ENCODE measurements around the gene UBE2J2.

DNA sequence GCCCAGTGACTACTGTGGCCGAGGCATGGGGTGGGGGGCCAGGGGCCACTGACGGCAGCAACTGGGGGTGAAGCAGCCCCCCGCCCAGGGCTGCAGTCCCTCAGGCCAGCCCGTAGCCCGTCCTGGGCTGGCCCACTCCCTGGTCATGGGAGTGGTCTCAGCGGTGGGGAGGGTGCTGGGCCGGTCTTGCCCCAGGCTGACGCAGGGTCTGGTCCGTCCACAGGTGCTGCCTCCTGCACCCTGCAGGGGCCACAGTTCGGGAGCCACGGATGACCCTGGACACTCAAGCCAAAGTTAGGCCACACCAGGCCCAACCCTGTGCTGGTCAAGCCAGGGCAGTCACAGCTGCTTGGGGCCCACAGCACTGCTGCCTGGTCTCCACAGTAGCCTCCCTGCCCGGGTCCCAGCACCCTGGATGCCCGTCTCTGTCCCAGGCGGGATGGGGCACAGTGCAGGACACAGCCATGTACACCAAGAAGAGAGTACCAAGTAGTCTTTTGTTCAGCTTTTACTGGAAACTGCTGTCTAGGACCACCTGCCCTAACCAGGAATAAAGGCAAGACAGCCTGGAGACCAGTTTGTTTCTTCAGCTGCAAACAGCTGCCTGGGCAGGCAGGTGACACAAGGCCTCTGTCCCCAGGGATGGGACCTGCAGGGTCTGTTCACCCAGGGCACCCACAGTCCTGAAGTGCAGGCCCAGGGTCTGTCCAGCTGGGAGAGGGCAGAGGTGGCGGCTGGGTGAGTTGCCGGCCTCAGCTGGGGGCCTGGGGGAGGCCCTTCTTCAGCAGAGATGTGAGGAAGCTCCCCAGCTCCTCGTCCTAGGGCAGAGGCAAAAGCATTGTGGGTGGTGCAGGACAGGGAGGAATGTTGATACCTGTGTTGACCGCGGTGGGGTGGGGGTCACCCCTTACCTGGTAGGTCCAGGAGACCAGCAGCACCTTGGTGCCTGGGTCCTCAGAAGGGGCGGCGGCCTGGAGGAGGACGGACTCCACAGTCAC, 37.8 kb upstream of the UBE2J2 start:
- TF ChIP-seq POLR2A (IDR thresholded peaks at IDR 0.05; ENCODE audit: low read length) (no peak), GATA1 (IDR thresholded peaks at IDR 0.05; ENCODE audit: low read depth, low read length) (no peak)
